GM19438 (cell line): ENCODE data around the gene ATG16L2.
"Not testable (repeated sequence)": the region's sequence is repeated elsewhere in the genome, so short reads cannot be mapped to it uniquely, and the experiment has no call there.

Experiments
- ATAC-seq: cut with Tn5 transposase; IDR thresholded peaks from one replicate; pipeline ENCODE4 v1.9.1; 2021; ENCODE audit warnings: low read depth; ENCODE audit not compliant: unreplicated experiment

The ATG16L2 gene

DNA sequence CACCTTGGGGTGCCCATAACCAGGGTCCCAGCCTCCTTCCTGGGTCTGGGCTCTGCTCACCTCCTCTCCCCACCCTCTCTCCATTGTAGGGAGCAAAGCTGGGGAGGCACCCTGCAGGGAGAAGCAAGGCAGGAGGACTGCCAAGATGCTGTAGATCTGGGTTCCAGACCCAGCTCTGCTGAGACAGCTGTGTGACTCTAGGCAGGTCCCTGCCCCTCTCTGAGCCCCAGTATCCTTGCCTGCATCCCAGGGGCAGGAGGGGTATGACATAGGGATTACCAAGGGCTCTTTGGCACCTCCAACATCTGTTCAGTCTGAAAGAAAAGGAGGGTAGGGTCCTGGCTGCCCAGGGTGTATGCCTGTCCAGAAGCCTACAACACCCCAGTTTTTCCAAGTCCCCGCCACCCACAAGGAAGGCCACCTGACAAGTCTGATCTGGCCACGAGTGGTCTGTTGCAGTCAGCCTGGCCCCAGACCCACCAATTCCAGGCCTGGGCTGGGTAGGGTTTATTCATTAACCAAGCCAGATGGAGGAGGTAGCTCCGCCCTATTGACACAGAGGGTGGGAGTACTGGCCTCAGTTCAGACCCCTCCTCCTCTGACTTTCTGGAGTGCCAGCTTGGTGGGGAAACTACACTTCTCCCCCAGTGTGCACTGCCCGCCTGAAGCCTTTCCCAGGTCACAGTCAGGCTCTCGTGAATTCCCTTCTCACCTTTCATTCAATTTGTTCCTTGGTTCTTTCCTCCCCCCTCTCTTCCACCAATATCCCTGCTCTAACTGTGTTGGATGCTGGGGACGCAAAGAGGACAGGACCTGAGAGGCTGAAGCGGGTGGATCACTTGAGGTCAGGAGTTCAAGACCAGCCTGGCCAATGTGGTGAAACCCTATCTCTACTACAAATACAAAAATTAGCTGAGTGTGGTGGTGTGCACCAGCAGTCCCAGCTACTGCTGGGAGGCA lies 35.4 kb upstream of the ATG16L2 start:
- ATAC-seq = no peak

DNA sequence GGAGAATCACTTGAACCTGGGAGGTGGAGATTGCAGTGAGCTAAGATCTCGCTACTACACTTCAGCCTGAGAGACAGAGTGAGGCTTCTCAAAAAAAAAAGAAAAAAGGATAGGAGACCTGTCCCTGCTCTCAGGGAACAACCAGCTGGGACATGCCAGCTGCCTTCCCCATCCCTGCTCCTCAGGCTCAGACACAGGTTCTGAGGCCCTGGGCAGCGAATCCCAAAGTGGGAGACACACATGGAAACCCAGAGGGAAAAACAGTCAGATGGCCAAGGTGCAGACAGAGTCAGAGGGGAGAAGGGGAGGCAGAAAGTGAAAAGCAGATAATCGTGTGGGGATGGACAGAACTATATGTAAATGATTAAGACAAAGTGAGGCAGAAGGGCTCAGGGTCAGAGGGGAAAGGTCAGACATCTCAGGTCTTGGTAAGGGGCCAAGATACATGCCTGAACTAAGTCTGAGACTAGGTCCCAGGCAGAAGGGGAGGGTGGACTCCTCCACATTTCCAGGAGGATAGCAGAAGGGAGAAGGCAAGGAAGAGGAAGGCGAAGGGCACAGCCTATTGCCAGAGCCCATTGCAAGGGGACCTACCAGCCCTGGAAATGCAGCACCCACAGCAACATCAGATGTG lies 34.6 kb upstream of the ATG16L2 start:
- ATAC-seq = no peak

DNA sequence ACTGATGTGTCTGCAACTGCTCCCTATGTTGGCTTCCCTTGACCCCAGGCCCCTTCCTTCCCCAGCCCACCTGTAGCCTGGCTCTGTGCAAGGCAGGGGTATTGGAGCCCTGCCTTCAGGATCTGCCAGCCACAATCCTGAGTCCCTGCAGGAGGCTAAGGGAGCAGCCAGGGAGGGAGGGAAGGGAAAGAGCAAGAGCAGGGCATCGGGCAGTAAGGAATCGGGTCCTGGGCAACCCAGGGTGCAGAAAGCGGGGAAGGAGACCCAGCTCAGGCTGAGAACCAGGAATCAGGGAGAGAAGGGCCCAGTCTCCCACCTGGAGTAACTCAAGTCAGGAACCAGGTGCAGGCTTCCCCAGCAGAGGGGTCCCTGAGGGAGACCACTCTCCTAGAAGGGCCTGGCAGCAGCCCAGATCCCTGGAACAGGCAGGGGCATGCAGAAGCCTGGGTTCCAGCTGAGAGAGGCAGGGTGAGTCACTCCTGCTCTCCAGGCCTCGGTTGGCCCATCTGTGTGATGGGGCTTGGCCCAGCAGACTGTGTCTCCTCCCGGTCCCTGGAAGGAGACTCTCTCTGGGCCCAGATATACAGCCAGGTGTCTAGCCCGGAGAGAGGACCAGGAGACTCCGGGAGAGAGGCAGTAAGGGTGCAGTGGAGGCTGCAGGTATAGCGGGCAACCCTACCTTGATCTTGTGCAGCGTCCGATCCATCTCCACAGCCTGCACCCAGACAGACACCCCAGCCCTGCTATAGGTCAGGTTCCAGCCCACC lies 33.7 kb upstream of the ATG16L2 start:
- no peak for ATAC-seq

DNA sequence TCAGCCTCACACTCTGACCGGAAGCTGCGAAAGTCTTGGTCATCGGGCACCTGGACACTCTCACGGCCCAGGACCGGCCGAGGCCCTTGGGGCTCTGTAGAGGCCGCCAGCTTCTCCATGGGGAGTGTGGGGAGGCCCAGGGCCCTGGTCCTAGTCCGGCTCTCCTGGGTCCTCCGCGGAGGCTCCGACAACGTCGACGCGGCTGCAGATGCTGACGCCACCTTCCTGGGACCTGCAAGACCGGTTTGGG lies 33.2 kb upstream of the ATG16L2 start:
- ATAC-seq = no peak

DNA sequence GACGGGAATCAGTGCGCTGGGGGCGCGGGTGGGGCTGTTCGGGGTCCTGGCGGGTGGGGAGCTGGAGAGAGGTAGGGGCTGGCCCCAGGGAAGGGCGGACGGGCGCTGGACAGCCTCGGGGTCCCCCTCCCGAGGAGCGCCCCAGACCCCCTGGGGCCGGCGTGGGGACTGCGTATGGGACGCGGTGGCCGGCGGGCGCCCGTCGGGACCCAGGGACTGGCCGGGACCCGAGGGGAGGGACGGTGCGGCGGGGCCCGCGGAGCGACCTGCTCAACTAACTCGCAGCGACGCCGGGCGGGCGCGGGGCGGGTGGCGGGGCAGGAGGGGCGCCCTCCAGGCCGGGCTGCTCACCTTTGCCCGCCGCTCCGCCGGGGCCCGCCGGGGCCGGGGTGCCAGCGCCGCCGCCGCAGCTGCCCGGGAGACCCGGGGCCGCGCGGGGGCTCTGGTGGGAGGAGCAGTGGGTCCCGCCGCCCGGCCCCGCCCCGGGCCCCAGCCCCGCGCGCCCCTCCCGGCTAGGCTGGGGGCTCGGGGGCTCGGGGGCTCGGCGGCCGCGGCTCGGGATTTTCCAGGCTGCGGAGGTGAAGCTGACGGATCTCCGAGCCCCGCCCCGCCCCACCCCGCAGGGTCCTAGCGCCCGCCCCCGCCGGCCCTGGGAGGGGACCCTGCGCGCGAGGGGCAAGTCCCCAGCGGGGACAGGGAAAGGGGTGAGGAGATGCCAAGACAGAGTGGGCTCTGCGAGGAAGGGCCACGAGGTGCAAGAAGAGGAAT lies 32.7 kb upstream of the ATG16L2 start:
- ATAC-seq = no peak

DNA sequence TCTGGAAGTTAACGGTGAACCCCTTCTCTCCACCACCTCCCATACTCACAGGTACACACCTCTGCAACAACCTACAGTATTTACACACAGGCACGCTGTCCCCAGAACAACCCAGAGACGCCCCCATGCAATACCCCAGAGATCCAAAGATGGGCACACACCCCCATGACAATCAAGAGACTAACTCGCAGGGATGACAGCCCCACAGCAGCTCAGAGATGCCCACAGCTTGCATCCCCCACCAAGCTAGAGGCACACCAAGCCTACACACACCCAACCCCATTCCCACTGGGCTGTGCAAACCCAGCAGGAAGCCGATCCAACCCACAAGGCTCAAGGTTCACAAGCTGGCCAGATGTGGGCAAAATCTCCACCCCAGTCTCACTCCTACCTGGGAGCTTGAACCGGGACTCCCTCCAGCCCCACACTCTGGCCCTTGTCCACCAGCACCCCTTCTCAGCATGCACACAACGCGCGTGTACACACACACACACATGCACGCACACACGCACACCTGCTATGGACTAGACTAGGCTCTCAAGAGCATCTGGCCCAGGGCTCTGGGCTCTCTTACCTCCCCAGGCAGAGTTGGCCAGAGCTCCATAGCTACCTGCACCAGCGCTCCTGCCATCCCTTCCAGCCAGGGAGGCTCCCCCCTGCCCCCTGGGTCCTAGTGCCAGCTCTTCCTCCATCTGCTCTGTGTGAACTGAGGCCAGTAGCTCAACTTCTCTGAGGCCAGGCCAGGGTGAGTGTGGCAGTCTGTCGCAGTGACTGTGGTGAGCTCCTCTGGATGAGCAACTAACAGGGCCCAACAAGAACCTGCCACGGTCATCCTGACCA lies 31.9 kb upstream of the ATG16L2 start:
- no peak for ATAC-seq

DNA sequence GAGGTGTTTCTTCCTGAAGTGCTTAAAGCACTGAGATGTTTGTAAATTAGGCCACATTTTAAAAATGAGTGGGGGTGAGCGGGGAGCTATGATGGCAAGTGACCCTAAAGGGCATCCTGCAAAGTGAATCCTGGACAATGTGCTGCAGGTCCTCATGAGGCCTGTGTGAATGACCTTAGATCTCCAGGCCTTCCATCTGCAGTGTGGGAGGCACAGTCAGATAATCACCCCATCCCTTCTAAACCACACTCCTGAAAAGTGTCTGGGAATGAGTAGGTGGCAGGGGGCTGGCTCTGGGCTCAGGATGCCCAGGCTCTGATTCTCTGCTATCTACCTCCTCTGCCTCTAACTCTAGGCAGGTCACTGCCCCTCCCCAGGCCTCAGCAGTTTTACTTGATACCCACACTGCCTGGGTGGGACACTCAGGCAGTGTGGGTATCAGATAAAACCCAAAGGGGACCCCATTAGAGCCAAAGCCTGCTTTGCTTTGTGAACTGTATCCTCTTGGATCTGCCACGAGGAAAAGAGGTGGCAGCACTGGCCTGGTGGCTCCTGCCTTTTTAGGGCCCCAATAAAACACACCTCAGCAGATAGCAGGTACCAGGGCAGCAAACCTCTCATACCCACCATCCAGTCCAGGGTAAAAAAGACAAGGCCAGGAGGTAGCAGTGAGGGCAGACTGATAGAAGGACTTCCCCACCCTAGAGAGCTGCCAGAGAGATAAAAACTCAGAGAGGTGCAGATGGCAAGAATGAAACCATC lies 30.9 kb upstream of the ATG16L2 start:
- no peak for ATAC-seq

DNA sequence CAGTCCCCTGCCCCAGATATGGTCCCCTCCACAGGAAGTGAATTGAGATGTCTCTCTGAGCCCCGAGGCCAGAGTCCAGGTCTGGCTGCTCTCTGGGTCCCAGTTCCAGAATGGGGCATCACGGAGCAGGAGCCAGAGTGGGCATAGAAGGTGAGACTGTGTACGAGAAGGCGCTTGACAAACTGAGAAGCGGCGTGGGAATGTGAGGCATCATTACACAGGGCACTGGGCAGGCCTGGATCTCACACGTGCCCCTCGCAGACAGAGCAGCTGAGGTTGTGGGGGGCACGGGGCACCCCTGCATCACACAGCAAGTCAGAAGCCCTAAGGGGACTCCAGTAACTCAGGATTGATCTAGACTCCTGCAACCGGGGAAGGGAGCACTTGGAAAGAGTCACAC lies 29.5 kb upstream of the ATG16L2 start:
- no peak for ATAC-seq

DNA sequence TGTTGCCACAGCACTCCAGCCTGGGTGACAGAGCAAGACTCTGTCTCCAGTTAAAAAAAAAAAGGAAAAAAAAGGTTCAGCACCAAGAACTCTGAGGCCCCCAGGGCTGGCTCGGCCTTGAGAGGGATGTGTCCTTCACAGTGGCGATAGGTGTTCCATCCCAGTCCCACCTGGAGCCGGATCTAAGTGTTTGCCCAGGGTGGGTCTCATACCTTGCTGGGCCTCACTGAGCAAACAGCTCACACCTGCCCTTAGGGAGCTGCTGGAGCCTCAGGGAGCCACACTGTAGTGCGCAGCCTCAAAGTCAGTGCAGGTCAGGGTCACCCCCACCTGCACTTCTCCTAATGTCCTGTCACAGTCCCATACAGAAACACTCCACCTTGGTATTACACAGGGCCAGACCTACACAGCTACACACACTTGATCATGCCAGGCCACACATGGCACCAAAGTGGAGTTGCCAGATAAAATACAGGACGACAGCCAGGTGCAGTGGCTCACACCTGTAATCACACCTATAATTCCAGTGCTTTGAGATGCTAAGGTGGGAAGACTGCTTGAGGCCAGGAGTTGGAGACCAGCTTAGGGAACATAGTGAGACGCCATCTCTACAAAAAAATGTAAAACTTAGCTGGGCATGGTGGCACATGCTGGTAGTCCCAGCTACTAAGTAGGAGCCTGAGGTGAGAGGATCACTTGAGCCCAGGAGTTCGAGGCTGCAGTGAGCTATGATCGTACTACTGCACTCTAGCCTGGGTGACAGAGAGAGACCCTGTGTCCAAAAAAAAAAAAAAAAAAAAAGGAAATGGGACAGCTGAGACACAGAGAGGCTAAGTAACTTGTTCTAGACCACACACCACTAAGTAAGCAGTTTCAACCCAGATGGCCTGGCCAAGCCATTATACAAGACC lies 27.7 kb upstream of the ATG16L2 start:
- no peak for ATAC-seq

DNA sequence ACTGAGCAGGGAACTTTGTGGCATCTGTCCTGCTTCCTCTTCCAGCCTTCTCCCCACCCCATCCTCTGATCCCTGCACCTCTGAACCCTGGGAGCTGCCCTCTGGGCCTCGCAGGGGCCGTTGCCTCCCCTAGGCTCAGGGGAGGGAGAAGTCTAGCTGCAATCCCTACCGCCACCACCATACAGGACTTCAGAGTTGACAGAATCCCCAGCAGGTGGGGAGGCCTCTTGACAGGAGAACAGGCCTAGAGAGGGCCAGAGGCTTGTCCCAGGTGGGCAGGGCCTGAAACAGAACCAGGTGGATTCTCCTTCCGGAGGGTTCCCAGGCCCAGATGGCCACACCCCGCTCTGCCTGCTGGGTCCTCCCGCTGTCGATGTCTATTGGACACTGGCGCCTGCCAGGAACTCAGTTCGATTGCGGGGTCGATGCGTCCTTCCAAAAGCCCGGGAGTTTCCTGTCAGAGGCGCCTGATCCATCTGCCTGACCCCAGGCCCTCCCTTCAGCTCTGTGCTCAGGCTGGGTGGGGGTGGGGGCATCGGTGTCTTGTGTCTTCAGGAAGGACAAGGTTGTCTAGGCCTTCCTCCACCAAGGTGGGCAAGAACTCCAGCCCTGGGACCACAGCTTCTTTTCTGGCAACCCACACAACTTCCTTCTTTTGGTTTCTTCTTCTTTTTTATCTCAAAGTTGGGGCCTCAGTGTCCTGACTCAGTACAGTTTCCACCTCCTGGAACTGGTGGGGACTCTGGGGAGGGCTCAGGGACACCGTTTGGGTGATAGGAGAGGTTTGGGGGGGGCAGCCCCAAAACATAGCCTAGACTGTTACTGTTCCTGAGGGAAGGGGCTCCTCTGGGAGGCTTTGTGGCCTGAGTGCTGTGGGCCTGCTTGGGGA lies 26.8 kb upstream of the ATG16L2 start:
- no peak for ATAC-seq

DNA sequence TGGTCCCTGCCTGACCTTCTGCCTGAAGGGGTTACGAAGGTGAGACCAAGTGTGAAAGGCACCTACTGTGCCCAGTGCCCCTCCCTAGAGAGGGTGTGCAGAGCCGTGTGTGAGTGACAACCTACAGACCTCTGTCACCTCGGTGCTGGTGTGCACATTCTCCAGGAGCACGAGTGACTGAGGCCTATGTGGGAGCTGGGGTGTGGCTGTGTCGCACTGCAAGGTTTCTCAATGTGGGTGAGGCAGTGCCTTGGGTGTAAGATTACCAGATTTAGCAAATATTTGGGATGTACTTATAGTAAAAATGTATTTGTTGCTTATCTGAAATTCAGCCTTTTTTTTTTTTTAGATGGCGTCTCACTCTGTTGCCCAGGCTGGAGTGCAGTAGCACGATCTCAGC lies 26.0 kb upstream of the ATG16L2 start:
- no peak for ATAC-seq

DNA sequence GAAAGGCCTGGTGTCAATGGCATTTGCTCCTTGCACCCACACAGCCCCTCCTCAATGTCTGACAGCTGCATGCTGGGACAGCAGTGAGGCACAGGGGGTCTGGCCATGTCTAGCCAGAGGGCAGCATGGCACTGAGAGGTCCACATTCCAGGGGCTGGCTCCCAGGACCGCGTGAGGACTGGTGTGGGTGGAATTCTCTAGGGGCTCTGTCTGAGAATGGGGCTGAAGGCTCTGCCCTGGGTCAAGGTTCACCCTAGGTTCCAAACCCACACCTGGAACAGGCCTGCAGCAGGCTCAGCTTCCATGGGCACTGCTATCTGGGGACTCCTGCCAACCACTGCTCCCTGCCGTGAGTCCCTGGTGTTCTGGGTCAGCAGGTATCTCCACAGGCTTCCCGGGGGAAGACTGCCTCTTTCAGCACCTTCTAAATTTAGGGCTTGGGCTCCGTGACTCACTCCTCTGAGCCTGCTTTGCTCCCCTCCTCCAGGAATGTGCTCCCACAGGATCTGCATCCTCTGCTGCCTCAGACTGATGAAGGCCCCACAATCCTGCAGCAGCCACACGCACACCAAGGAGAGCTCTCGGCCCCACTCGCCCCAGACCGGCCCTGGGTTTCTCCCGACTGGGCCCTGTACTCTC lies 24.6 kb upstream of the ATG16L2 start:
- no peak for ATAC-seq

DNA sequence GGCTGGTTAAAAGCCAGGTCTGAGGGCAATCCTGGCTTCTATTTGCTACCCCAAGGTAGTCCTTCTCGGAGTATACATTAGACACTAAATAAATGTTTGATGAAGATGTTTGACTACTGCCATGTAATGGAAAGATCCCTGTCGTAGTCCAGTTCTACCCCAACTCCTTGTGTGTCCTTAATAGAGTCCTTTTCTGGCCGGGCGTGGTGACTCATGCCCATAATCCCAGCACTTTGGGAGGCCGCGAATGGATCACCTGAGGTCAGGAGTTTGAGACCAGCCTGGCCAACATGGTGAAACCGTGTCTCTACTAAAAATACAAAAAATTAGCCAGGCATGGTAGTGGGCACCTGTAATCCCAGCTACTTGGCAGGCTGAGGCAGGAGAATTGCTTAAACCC lies 23.0 kb upstream of the ATG16L2 start:
- ATAC-seq = not testable (repeated sequence)

DNA sequence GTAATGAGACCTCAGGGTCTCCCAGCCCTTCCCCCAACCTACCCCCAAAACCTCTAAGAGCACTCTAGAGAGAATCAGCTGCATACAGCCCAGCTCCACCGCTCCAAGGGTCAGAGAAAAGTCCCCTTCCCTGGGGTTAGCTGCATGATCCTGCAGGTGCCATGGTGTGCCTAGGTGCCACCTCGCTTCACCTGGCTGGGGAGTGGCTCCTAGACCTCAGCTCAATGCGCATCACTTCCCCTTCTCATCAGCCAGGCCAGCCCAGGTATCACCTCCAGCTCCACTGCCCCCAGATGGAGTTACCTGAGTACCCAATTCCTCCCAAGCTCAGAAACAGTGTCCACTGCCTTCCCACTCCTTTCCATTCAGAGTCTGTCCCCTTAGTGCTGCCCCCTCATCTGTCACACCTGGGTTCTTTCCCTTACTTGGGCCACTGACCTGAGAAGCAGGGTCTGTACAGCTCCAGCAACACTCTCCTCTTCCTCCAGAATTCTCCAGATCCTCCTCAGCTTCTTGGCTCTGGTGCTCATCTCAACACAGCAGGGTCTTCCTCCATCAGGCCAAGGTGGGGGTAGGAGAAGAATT lies 21.7 kb upstream of the ATG16L2 start:
- ATAC-seq = no peak

DNA sequence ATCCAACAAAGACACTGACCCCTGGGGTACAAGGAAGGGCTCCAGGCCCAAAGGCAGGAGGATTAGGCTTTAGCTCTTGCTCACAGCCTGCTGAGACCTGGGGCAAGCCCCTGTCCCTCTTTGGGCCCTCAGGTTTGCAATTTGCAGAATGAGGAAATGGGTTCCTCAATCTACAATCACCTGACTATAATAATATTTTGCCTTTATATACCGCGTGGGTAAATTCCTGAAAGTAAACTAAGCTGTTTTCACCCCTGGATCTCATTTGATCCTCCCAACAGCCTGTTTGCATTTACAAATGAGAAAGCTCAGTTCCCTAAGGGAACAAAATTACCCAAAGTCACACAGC lies 21.2 kb upstream of the ATG16L2 start:
- ATAC-seq = no peak
